ENCODE data around the gene HBS1L. TPM values are rescaled to one million over a fixed set of nuclear protein-coding genes. Genes with fewer than 3 reads are reported as not detected.

HBS1L gene
- total and polyA plus RNA-seq, 4 donors, result 32.7 to 89.0 (median 52.2) TPM

- no peak overlapping the region for H3K9ac ChIP-seq (ENCODE audit: low read depth in 1 of 2, low read length in 2 of 2)
- no peaks in the 10 kb centered on the region for H3K27me3 ChIP-seq (ENCODE audit: control insufficient read depth in 4 of 4, insufficient read depth in 4 of 4, low read length in 3 of 4)
- WGBS, result 98% methylated on average over 1 of the region's 1 CpG
- DNase-seq (ENCODE audit: low spot score), result no peak
- H3K9me3 ChIP-seq (ENCODE audit: control insufficient read depth in 4 of 4, low read length in 3 of 4), result peaks cover 0 to 7% (median 0%) of the 10 kb centered on the region in 4 donors
- TF ChIP-seq FOXA1 (IDR thresholded peaks at IDR 0.05), result no peak
- TF ChIP-seq FOXA2 (IDR thresholded peaks at IDR 0.05), result no peak
- TF ChIP-seq, protein P1, sequence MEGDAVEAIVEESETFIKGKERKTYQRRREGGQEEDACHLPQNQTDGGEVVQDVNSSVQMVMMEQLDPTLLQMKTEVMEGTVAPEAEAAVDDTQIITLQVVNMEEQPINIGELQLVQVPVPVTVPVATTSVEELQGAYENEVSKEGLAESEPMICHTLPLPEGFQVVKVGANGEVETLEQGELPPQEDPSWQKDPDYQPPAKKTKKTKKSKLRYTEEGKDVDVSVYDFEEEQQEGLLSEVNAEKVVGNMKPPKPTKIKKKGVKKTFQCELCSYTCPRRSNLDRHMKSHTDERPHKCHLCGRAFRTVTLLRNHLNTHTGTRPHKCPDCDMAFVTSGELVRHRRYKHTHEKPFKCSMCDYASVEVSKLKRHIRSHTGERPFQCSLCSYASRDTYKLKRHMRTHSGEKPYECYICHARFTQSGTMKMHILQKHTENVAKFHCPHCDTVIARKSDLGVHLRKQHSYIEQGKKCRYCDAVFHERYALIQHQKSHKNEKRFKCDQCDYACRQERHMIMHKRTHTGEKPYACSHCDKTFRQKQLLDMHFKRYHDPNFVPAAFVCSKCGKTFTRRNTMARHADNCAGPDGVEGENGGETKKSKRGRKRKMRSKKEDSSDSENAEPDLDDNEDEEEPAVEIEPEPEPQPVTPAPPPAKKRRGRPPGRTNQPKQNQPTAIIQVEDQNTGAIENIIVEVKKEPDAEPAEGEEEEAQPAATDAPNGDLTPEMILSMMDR (IDR thresholded peaks at IDR 0.05; ENCODE audit: low read depth, low read length, missing input control), result no peak
- no peak overlapping the region for H3K4me3 ChIP-seq (ENCODE audit: low read depth in 1 of 3, low read length in 3 of 3)
- H3K4me1 ChIP-seq (ENCODE audit: control insufficient read depth in 4 of 4, insufficient read depth in 4 of 4, low read length in 3 of 4), result peaks cover 0 to 12% (median 5%) of the 10 kb centered on the region in 4 donors
- H3K36me3 ChIP-seq (ENCODE audit: control insufficient read depth in 4 of 4, insufficient read depth in 3 of 4, low read depth in 1 of 4, low read length in 3 of 4), result no peaks in the 10 kb centered on the region
- H3K27ac ChIP-seq (ENCODE audit: low read depth in 1 of 2, low read length in 2 of 2), result no peak overlapping the region
Measured at GRCh38 chr6:135084916-135085269, 30.3 kb upstream of the HBS1L start.

DNA sequence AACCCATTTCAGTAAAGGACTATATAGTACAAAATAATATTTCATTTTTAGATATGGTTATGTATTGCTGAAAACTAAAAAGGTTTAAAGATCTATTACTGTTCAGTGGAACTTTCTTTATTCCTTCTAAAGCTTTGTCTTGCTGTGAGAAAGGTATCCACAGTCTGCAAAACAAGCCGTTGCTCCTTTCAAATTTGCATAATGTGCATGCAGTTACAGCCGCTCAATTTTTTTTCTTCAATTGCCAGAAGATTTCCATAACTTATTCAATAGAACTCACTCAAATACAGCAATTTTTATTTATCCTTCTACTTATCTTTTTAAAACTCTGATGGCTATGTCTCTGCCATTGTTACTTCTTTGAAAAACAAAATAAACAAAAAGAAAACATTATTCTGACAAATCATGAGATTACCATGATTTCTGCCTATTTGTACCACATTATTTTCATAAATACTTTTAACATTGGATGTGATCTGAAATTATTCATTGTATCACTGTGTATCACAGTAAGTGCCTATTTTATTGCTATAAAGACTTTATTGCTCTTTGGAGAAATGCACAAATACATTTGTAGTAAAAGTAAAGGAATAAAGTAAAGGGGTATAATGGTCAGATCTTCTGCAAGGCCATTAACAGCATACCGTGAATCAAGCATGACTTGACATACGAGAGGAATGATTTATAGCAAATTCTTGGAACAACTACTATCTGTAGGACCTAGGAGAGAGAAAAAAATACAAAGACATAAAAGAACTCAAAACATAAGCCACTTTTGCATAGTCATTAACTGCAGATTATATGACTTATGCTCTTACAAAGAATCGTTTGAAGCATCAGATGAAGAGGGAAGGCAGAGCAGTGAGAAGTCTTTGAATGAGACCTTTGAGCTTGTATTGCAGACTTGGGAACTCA, 29.6 kb upstream of the HBS1L start:
- TF ChIP-seq, protein P2, sequence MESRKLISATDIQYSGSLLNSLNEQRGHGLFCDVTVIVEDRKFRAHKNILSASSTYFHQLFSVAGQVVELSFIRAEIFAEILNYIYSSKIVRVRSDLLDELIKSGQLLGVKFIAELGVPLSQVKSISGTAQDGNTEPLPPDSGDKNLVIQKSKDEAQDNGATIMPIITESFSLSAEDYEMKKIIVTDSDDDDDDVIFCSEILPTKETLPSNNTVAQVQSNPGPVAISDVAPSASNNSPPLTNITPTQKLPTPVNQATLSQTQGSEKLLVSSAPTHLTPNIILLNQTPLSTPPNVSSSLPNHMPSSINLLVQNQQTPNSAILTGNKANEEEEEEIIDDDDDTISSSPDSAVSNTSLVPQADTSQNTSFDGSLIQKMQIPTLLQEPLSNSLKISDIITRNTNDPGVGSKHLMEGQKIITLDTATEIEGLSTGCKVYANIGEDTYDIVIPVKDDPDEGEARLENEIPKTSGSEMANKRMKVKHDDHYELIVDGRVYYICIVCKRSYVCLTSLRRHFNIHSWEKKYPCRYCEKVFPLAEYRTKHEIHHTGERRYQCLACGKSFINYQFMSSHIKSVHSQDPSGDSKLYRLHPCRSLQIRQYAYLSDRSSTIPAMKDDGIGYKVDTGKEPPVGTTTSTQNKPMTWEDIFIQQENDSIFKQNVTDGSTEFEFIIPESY (IDR thresholded peaks at IDR 0.05), result no peak
- no peak for TF ChIP-seq REST (IDR thresholded peaks at IDR 0.05)
- TF ChIP-seq HNF4G (IDR thresholded peaks at IDR 0.05), result no peak
- no peak for TF ChIP-seq GABPA (IDR thresholded peaks at IDR 0.05 in 1 of 2, conservative IDR thresholded peaks at IDR 0.05 in 1 of 2)
- no peak for TF ChIP-seq JUND (IDR thresholded peaks at IDR 0.05)
- no peak for TF ChIP-seq SP1 (IDR thresholded peaks at IDR 0.05)
- no peak for TF ChIP-seq YY1 (IDR thresholded peaks at IDR 0.05)
- TF ChIP-seq, protein P3, sequence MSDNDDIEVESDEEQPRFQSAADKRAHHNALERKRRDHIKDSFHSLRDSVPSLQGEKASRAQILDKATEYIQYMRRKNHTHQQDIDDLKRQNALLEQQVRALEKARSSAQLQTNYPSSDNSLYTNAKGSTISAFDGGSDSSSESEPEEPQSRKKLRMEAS (IDR thresholded peaks at IDR 0.05), result no peak
- TF ChIP-seq, protein P4, sequence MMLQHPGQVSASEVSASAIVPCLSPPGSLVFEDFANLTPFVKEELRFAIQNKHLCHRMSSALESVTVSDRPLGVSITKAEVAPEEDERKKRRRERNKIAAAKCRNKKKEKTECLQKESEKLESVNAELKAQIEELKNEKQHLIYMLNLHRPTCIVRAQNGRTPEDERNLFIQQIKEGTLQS (IDR thresholded peaks at IDR 0.05), result no peak
- no peak for TF ChIP-seq TAF1 (conservative IDR thresholded peaks at IDR 0.05)
- no peak for TF ChIP-seq FOXA1 (IDR thresholded peaks at IDR 0.05)
- no peak for TF ChIP-seq NR2F2 (IDR thresholded peaks at IDR 0.05)
- TF ChIP-seq, protein P1 (IDR thresholded peaks at IDR 0.05; ENCODE audit: low read depth, low read length, missing input control), result no peak
- no peak for TF ChIP-seq RXRA (IDR thresholded peaks at IDR 0.05)
- TF ChIP-seq HNF4A (conservative IDR thresholded peaks at IDR 0.05), result no peak
- no peak for TF ChIP-seq EGR1 (IDR thresholded peaks at IDR 0.05; ENCODE audit: low read depth in 2 of 2)
- no peak for TF ChIP-seq RAD21 (IDR thresholded peaks at IDR 0.05)
- TF ChIP-seq FOXA2 (IDR thresholded peaks at IDR 0.05), result no peak
- Histone ChIP-seq H3K27ac (ENCODE audit: low read depth in 1 of 2, low read length in 2 of 2) (no peak overlapping the region), H3K27me3 (ENCODE audit: control insufficient read depth in 4 of 4, insufficient read depth in 4 of 4, low read length in 3 of 4) (no peaks in the 10 kb centered on the region), H3K36me3 (ENCODE audit: control insufficient read depth in 4 of 4, insufficient read depth in 3 of 4, low read depth in 1 of 4, low read length in 3 of 4) (no peaks in the 10 kb centered on the region), H3K4me3 (ENCODE audit: low read depth in 1 of 3, low read length in 3 of 3) (no peak overlapping the region), H3K9ac (ENCODE audit: low read depth in 1 of 2, low read length in 2 of 2) (no peak overlapping the region), H3K4me1 (ENCODE audit: control insufficient read depth in 4 of 4, insufficient read depth in 4 of 4, low read length in 3 of 4) (peaks cover 0 to 12% (median 5%) of the 10 kb centered on the region in 4 donors), H3K9me3 (ENCODE audit: control insufficient read depth in 4 of 4, low read length in 3 of 4) (peaks cover 0 to 7% (median 0%) of the 10 kb centered on the region in 4 donors)
- WGBS, result 69% methylated on average over 5 of the region's 5 CpGs
- DNase-seq (ENCODE audit: low spot score), result no peak

All from liver (tissue), 9 donors.